ENCODE measurements around the gene ADGRV1.

GRCh38 chr5:91126888-91127287 lies 568.3 kb downstream of the ADGRV1 start:
- TF ChIP-seq POLR2A (IDR thresholded peaks at IDR 0.05; ENCODE audit: low read depth, low read length): no peak
- no peak for TF ChIP-seq TAF1 (IDR thresholded peaks at IDR 0.05; ENCODE audit: borderline replicate concordance, low read depth, low read length)
